H9 (cell line): ENCODE results near the gene BIRC3. TPM values are rescaled to one million over a fixed set of nuclear protein-coding genes. Genes with fewer than 3 reads are reported as not detected.

Source experiments
- DNase-seq: peaks from one replicate; pipeline ENCODE4 v3.0.0-alpha.2; 2017
- H2AFZ ChIP-seq: one replicate; pipeline ENCODE4 v1.6.1; 2013; ENCODE audit warnings: mild to moderate bottlenecking, low read length, control low read depth, moderate library complexity
- H2AK5ac ChIP-seq: 2 replicates; pipeline ENCODE4 v1.6.1; 2013; ENCODE audit warnings: low read length, control low read depth, mixed read lengths; ENCODE audit not compliant: insufficient read length
- H2BK120ac ChIP-seq: one replicate; pipeline ENCODE4 v1.6.1; 2013; ENCODE audit warnings: low read depth, mild to moderate bottlenecking, low read length, control low read depth, inconsistent platforms; ENCODE audit not compliant: poor library complexity, severe bottlenecking
- H2BK12ac ChIP-seq: 2 replicates; pipeline ENCODE4 v1.6.1; 2013; ENCODE audit warnings: low read length, control low read depth, mixed read lengths, low read depth; ENCODE audit not compliant: insufficient read length
- H2BK15ac ChIP-seq: 2 replicates; pipeline ENCODE4 v1.6.1; 2013; ENCODE audit warnings: low read depth, low read length, control low read depth
- H2BK20ac ChIP-seq: one replicate; pipeline ENCODE4 v1.6.1; 2013; ENCODE audit warnings: low read depth, mild to moderate bottlenecking, low read length, control low read depth, inconsistent platforms; ENCODE audit not compliant: poor library complexity, severe bottlenecking
- H2BK5ac ChIP-seq: 2 replicates; pipeline ENCODE4 v1.6.1; 2013; ENCODE audit warnings: low read length, control low read depth, mixed read lengths; ENCODE audit not compliant: insufficient read length
- H3K14ac ChIP-seq: 2 replicates; pipeline ENCODE4 v1.6.1; 2013; ENCODE audit warnings: low read length, control low read depth; ENCODE audit not compliant: insufficient read depth
- H3K18ac ChIP-seq: 2 replicates; pipeline ENCODE4 v1.6.1; 2013; ENCODE audit warnings: low read depth, mild to moderate bottlenecking, mixed read lengths, low read length, control low read depth; ENCODE audit not compliant: insufficient read length
- H3K23ac ChIP-seq: 2 replicates; pipeline ENCODE4 v1.6.1; 2013; ENCODE audit warnings: low read length, control low read depth, mixed read lengths, low read depth; ENCODE audit not compliant: insufficient read length
- H3K23me2 ChIP-seq: 2 replicates; pipeline ENCODE4 v1.6.1; 2013; ENCODE audit warnings: low read depth, mild to moderate bottlenecking, mixed read lengths, low read length, control low read depth; ENCODE audit not compliant: insufficient read length, poor library complexity, severe bottlenecking
- H3K27ac ChIP-seq: 2 replicates; pipeline ENCODE4 v1.5.1; 2013; ENCODE audit warnings: low read length, control low read depth, mixed read lengths, low read depth; ENCODE audit not compliant: insufficient read length
- H3K27me3 ChIP-seq: 2 replicates; pipeline ENCODE4 v1.6.1; 2013; ENCODE audit warnings: low read length, control low read depth, inconsistent platforms; ENCODE audit not compliant: insufficient read depth
- H3K4ac ChIP-seq: 2 replicates; pipeline ENCODE4 v1.6.1; 2013; ENCODE audit warnings: low read depth, mild to moderate bottlenecking, control low read depth, inconsistent platforms, low read length, moderate library complexity
- H3K4me1 ChIP-seq: 2 replicates; pipeline ENCODE4 v1.6.1; 2013; ENCODE audit warnings: low read length, control low read depth, inconsistent platforms; ENCODE audit not compliant: insufficient read depth
- H3K4me2 ChIP-seq: 2 replicates; pipeline ENCODE4 v1.6.1; 2013; ENCODE audit warnings: low read length, control low read depth, mixed read lengths; ENCODE audit not compliant: insufficient read length, insufficient read depth
- H3K56ac ChIP-seq: 2 replicates; pipeline ENCODE4 v1.6.1; 2013; ENCODE audit warnings: low read depth, mild to moderate bottlenecking, mixed read lengths, low read length, control low read depth; ENCODE audit not compliant: insufficient read length
- H3K79me1 ChIP-seq: 2 replicates; pipeline ENCODE4 v1.6.1; 2013; ENCODE audit warnings: low read depth, mild to moderate bottlenecking, moderate library complexity, low read length, control low read depth, inconsistent platforms; ENCODE audit not compliant: insufficient read depth, poor library complexity, severe bottlenecking
- H3K79me2 ChIP-seq: 2 replicates; pipeline ENCODE4 v1.6.1; 2013; ENCODE audit warnings: low read length, control low read depth, inconsistent platforms; ENCODE audit not compliant: insufficient read depth
- H3K9ac ChIP-seq: 2 replicates; pipeline ENCODE4 v1.6.1; 2013; ENCODE audit warnings: low read length, control low read depth, mixed read lengths; ENCODE audit not compliant: insufficient read length; ENCODE audit errors: extremely low read depth
- H3K9me3 ChIP-seq: one replicate; pipeline ENCODE4 v1.6.1; 2013; ENCODE audit warnings: low read depth, low read length, inconsistent platforms; ENCODE audit not compliant: control insufficient read depth
- H3T11ph ChIP-seq: one replicate; pipeline ENCODE4 v1.6.1; 2013; ENCODE audit warnings: mild to moderate bottlenecking, low read length, control low read depth, inconsistent platforms
- H4K20me1 ChIP-seq: one replicate; pipeline ENCODE4 v1.6.1; 2013; ENCODE audit not compliant: control insufficient read depth, insufficient read length, insufficient read depth
- H4K5ac ChIP-seq: 2 replicates; pipeline ENCODE4 v1.6.1; 2013; ENCODE audit warnings: low read depth, mild to moderate bottlenecking, mixed read lengths, low read length, control low read depth; ENCODE audit not compliant: insufficient read length
- H4K8ac ChIP-seq: replicated peaks from 2 replicates; pipeline ENCODE4 v1.6.1; 2013; ENCODE audit warnings: low read length, control low read depth, mixed read lengths, low read depth; ENCODE audit not compliant: insufficient read length
- H4K91ac ChIP-seq: 2 replicates; pipeline ENCODE4 v1.6.1; 2013; ENCODE audit warnings: low read depth, mild to moderate bottlenecking, moderate library complexity, mixed read lengths, low read length, control low read depth; ENCODE audit not compliant: insufficient read length
- H3K27ac Mint-ChIP-seq, 3 experiments: 2 replicates in 2 of 3; 3 replicates in 1 of 3; pipeline ENCODE4 v1.8.0; 2020 to 2021; ENCODE audit warnings: mixed read lengths in 3 of 3, mild to moderate bottlenecking in 1 of 3, moderate library complexity in 1 of 3
- H3K27me3 Mint-ChIP-seq: 2 replicates; pipeline ENCODE4 v1.8.0; 2021; ENCODE audit warnings: low read depth, mild to moderate bottlenecking, moderate library complexity, mixed read lengths
- H3K36me3 Mint-ChIP-seq, 3 experiments: 2 replicates in 2 of 3; 3 replicates in 1 of 3; pipeline ENCODE4 v1.8.0; 2020 to 2021; ENCODE audit warnings: low read depth in 3 of 3, mixed read lengths in 3 of 3; ENCODE audit not compliant: insufficient read depth in 1 of 3
- H3K4me1 Mint-ChIP-seq, 2 experiments: 2 replicates each; pipeline ENCODE4 v1.8.0; 2020; ENCODE audit warnings: mixed read lengths in 2 of 2
- H3K4me3 Mint-ChIP-seq, 2 experiments: 2 replicates in 1 of 2; 3 replicates in 1 of 2; pipeline ENCODE4 v1.8.0; 2020 to 2021; ENCODE audit warnings: mild to moderate bottlenecking in 2 of 2, mixed read lengths in 2 of 2, moderate library complexity in 1 of 2
- H3K9me3 Mint-ChIP-seq, 2 experiments: 2 replicates in 1 of 2; 3 replicates in 1 of 2; pipeline ENCODE4 v1.8.0; 2020; ENCODE audit warnings: mild to moderate bottlenecking in 2 of 2, mixed read lengths in 2 of 2, moderate library complexity in 1 of 2
- total RNA-seq: library from RNA; stranded (reverse); gene quantifications from 2 replicates; pipeline ENCODE4 v1.2.1, GENCODE V29; 2021
- TF ChIP-seq, protein P1 (sequence below): fragments of 200-600 bp; sonication (generic); conservative IDR thresholded peaks from 3 replicates; pipeline ENCODE4 v1.8.0; 2021; ENCODE audit warnings: antibody characterized with exemption, mild to moderate bottlenecking

BIRC3 gene
- total RNA-seq, 1 experiment from 2014 or later: 0.04 TPM

- Mint-ChIP-seq H3K9me3 (no peaks in the 10 kb centered on the region), H3K4me3 (no peak overlapping the region), H3K27me3 (no peaks in the 10 kb centered on the region), H3K4me1 (peaks cover 16 to 19% of the 10 kb centered on the region in 2 experiments), H3K36me3 (peaks cover 5 to 36% (median 33%) of the 10 kb centered on the region in 3 experiments; a peak in 5 of 7 replicates), H3K27ac (no peak overlapping the region)
- TF ChIP-seq, protein P1, sequence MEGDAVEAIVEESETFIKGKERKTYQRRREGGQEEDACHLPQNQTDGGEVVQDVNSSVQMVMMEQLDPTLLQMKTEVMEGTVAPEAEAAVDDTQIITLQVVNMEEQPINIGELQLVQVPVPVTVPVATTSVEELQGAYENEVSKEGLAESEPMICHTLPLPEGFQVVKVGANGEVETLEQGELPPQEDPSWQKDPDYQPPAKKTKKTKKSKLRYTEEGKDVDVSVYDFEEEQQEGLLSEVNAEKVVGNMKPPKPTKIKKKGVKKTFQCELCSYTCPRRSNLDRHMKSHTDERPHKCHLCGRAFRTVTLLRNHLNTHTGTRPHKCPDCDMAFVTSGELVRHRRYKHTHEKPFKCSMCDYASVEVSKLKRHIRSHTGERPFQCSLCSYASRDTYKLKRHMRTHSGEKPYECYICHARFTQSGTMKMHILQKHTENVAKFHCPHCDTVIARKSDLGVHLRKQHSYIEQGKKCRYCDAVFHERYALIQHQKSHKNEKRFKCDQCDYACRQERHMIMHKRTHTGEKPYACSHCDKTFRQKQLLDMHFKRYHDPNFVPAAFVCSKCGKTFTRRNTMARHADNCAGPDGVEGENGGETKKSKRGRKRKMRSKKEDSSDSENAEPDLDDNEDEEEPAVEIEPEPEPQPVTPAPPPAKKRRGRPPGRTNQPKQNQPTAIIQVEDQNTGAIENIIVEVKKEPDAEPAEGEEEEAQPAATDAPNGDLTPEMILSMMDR: no peak
- Histone ChIP-seq H4K91ac (no peak overlapping the region), H4K20me1 (no peaks in the 10 kb centered on the region), H2BK20ac (no peak overlapping the region), H2BK5ac (no peak overlapping the region), H3K9me3 (no peaks in the 10 kb centered on the region), H2BK12ac (no peak overlapping the region), H3T11ph (no peak overlapping the region), H3K4ac (no peak overlapping the region), H3K9ac (no peak overlapping the region), H4K5ac (no peak overlapping the region), H2AK5ac (no peak overlapping the region), H3K14ac (no peak overlapping the region), H3K4me1 (no peaks in the 10 kb centered on the region), H3K23me2 (no peaks in the 10 kb centered on the region), H3K27ac (no peak overlapping the region), H3K23ac (no peak overlapping the region), H3K79me1 (no peaks in the 10 kb centered on the region), H4K8ac (no peak overlapping the region), H3K27me3 (no peaks in the 10 kb centered on the region), H2BK15ac (no peak overlapping the region), H2AFZ (no peak overlapping the region), H3K79me2 (no peaks in the 10 kb centered on the region), H3K4me2 (no peak overlapping the region), H3K56ac (no peak overlapping the region), H2BK120ac (no peak overlapping the region), H3K18ac (no peak overlapping the region)
- DNase-seq: no peak
Measured at GRCh38 chr11:102378818-102379217, 61.5 kb downstream of the BIRC3 start.
